Peyer's patch (tissue), 4 donors: Measurements from ENCODE around the gene CPA2.

Experiments used
- CTCF ChIP-seq, 6 experiments: fragments of 450-650 bp in 4 of 6; fragments of 200-600 bp in 2 of 6; sonication (generic) in 1 of 6; IDR thresholded peaks; one replicate each; pipeline ENCODE4 v1.5.1; 2017 to 2019; ENCODE audit warnings: antibody characterized with exemption in 6 of 6, mild to moderate bottlenecking in 3 of 6, moderate library complexity in 1 of 6
- POLR2A ChIP-seq, 2 donors: fragments of 450-650 bp; IDR thresholded peaks; one replicate each; pipeline ENCODE4 v1.5.1; 2017; ENCODE audit warnings: antibody characterized with exemption in 2 of 2, mild to moderate bottlenecking in 2 of 2, moderate library complexity in 2 of 2

DNA sequence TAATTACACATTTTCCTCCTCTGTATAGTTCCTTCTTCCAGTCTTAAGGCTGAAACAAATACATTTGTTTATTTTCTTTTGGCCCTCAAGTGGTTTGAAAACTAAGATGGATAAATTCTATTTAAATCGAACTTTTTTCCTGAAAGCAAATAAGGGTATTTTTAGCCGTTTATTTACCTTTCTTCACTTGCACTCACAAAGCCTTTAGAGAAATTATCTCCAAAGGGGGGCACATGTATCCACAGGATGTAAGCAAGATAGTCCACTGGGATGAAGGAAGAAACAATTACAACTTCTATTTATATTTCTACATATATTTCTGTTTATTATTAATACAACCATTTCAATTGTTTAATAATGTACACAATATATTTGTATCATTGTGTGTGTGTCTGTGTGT lies 36.5 kb downstream of the CPA2 start:
- TF ChIP-seq CTCF (IDR thresholded peaks at IDR 0.05) (no peak), POLR2A (IDR thresholded peaks at IDR 0.05) (no peak)
